ENCODE results near the gene LSM12. TPM values are rescaled to one million over a fixed set of nuclear protein-coding genes. Genes with fewer than 3 reads are reported as not detected.

LSM12 gene
- polyA plus RNA-seq, 1 of the 3 experiments (the other 2 are of a cell fraction), result 26.6 TPM

DNA sequence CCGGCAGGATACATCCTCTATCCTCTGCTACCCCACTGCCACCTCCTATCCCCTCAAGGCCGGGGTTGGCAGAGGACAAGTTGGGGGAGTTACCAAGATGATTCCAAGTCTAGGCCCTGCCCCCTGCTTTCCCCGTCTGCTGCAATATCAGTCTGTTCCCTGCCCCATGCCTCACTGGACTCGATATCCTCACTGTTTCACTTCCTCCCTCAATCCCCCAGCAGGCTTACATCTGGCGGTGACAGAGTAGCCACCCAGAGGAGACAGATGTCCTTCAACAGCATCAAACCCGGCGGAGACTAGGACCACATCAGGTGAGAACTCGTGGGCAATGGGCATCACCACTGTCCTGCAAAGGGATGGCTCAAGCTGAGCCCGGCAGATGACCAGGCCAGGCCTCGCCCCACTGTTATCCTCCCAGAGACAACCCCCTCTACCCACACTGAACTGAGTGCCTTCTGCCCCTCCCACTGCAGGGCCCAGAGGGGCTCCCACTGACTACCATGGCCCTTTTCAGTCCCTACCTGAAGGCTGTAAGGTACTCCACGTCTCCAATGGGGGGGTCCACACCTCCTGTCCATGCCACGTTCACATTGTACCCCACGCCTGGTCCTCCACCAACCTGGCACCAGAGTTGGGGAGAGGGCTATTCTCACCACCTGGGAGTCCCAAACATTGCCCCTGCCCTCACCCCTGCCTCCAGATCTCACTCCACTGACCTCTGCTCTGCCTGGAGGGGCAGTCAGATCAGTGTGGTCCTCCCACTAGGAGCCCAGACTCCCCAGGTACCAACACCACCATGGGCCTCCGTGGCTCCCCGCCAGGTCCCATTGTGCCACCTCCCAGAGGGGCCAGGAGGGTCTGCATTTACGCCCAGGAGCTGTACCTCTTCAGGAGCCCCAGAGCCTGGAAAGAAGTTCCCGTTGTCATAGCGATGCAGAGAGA lies 13.7 kb upstream of the LSM12 start (continued):
- TF ChIP-seq, protein P1, sequence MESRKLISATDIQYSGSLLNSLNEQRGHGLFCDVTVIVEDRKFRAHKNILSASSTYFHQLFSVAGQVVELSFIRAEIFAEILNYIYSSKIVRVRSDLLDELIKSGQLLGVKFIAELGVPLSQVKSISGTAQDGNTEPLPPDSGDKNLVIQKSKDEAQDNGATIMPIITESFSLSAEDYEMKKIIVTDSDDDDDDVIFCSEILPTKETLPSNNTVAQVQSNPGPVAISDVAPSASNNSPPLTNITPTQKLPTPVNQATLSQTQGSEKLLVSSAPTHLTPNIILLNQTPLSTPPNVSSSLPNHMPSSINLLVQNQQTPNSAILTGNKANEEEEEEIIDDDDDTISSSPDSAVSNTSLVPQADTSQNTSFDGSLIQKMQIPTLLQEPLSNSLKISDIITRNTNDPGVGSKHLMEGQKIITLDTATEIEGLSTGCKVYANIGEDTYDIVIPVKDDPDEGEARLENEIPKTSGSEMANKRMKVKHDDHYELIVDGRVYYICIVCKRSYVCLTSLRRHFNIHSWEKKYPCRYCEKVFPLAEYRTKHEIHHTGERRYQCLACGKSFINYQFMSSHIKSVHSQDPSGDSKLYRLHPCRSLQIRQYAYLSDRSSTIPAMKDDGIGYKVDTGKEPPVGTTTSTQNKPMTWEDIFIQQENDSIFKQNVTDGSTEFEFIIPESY (IDR thresholded peaks at IDR 0.05; ENCODE audit: borderline replicate concordance, low read depth), result no peak
- no peak for TF ChIP-seq SMC3 (IDR thresholded peaks at IDR 0.05; ENCODE audit: low read depth, low read length)
- TF ChIP-seq TEAD4 (IDR thresholded peaks at IDR 0.05; ENCODE audit: borderline replicate concordance, insufficient read depth), result no peak
- TF ChIP-seq RCOR1 (IDR thresholded peaks at IDR 0.05; ENCODE audit: low read length), result no peak
- no peak for TF ChIP-seq TAF1 (IDR thresholded peaks at IDR 0.05; ENCODE audit: borderline replicate concordance, low read depth, low read length)
- no peak for TF ChIP-seq GATA2 (CRISPR knock-in tag; IDR thresholded peaks at IDR 0.05)

DNA sequence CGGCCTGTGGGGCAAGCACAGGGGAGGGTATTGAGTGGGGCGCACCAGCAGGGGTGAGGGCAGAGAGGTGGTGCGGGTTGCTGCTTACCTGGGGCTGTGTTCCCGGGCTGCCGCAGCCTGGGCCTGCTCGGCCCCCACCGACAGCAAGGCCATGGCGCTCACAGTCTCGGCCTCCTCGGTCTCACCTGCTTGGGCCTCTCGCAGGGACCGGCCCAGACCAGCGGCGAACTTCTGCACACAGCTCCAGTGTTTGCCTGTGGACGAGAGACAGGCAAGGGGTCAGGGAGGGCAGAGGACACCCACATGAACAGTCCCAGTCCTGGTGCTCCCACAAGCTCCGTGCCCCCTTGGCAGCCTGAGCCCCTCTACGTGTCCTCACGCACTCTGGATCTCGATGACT lies 11.9 kb upstream of the LSM12 start:
- Histone ChIP-seq H3K9me3 (no peaks in the 10 kb centered on the region), H3K9ac (no peak overlapping the region), H4K20me1 (ENCODE audit: insufficient read depth) (no peaks in the 10 kb centered on the region), H3K79me2 (ENCODE audit: insufficient read depth) (peaks cover 15% of the 10 kb centered on the region), H3K4me2 (no peak overlapping the region), H3K36me3 (replicated peaks in 1 of 2; ENCODE audit: control insufficient read depth in 1 of 2, insufficient read depth in 2 of 2, low read length in 1 of 2) (peaks cover 16 to 62% of the 10 kb centered on the region in 2 experiments), H3K27ac (ENCODE audit: low read depth in 2 of 2, low read length in 1 of 2) (no peak overlapping the region), H3K9me2 (no peaks in the 10 kb centered on the region), H3K4me1 (ENCODE audit: control insufficient read depth in 1 of 2, insufficient read depth in 2 of 2, low read depth in 1 of 2, low read length in 1 of 2) (no peaks in the 10 kb centered on the region; a peak in 1 of 4 replicates), H3K4me3 (ENCODE audit: low read depth in 2 of 2, low read length in 1 of 2) (no peak overlapping the region), H3K27me3 (ENCODE audit: insufficient read depth) (no peaks in the 10 kb centered on the region), H2AFZ (ENCODE audit: low read depth) (no peak overlapping the region), H3F3A (replicated peaks; ENCODE audit: insufficient read depth) (peaks cover 2% of the 10 kb centered on the region)
- 95% methylated on average over 6 of the region's 19 CpGs for WGBS (ENCODE audit: low lambda C conversion rate)
- CTCF ChIA-PET, result interaction anchor here (0.6 to 1.5 kb wide), 2 partner anchors 10 to 15 kb away, joined by 3 to 4 read pairs; no protein-coding TSS in a partner anchor
- TF ChIP-seq POLR2AphosphoS5 (IDR thresholded peaks at IDR 0.05; ENCODE audit: low read depth, low read length) (no peak), GABPA (IDR thresholded peaks at IDR 0.05; ENCODE audit: low read depth) (no peak), YY1 (IDR thresholded peaks at IDR 0.05; ENCODE audit: low read depth) (no peak)
- TF ChIP-seq, protein P2, sequence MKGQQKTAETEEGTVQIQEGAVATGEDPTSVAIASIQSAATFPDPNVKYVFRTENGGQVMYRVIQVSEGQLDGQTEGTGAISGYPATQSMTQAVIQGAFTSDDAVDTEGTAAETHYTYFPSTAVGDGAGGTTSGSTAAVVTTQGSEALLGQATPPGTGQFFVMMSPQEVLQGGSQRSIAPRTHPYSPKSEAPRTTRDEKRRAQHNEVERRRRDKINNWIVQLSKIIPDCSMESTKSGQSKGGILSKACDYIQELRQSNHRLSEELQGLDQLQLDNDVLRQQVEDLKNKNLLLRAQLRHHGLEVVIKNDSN (IDR thresholded peaks at IDR 0.05; ENCODE audit: borderline replicate concordance, low read depth), result no peak
- no peak for DNase-seq
- POLR2A ChIA-PET, result no interaction called here

DNA sequence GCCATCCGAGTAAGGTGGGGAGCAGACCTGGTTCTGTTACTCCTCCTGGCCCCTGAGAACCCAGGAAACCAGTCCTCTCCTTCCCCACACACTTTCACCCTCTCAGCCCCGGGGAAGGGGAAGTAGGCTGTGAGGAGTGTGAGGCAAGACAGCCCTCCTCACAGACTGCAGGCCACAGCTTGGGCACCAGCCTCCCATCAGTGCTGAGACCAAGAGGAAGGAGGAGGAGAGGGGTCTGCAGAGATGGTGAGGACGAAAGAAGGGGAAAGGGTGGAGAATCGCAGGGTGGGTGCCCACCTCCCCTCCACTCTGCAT lies 11.1 kb upstream of the LSM12 start:
- Histone ChIP-seq H2AFZ (ENCODE audit: low read depth) (no peak overlapping the region), H3F3A (replicated peaks; ENCODE audit: insufficient read depth) (no peaks in the 10 kb centered on the region), H3K4me2 (no peak overlapping the region), H3K9ac (no peak overlapping the region), H3K9me3 (no peaks in the 10 kb centered on the region), H3K4me1 (ENCODE audit: control insufficient read depth in 1 of 2, insufficient read depth in 2 of 2, low read depth in 1 of 2, low read length in 1 of 2) (peaks cover 0 to 3% of the 10 kb centered on the region in 2 experiments; a peak in 1 of 4 replicates), H3K4me3 (ENCODE audit: low read depth in 2 of 2, low read length in 1 of 2) (no peak overlapping the region), H3K79me2 (ENCODE audit: insufficient read depth) (peaks cover 24% of the 10 kb centered on the region), H3K36me3 (replicated peaks in 1 of 2; ENCODE audit: control insufficient read depth in 1 of 2, insufficient read depth in 2 of 2, low read length in 1 of 2) (peaks cover 16 to 58% of the 10 kb centered on the region in 2 experiments), H3K9me2 (no peaks in the 10 kb centered on the region), H4K20me1 (ENCODE audit: insufficient read depth) (no peaks in the 10 kb centered on the region), H3K27ac (ENCODE audit: low read depth in 2 of 2, low read length in 1 of 2) (no peak overlapping the region; a peak in 1 of 4 replicates), H3K27me3 (ENCODE audit: insufficient read depth) (no peaks in the 10 kb centered on the region)
- CTCF ChIA-PET, result interaction anchor here (0.9 kb wide), 1 partner anchor 38 kb away, joined by 3 read pairs; no protein-coding TSS in a partner anchor
- DNase-seq, result no peak
- WGBS (ENCODE audit: low lambda C conversion rate), result 71% methylated on average over 4 of the region's 4 CpGs
- POLR2A ChIA-PET, result no interaction called here
- no peak for TF ChIP-seq TAF1 (IDR thresholded peaks at IDR 0.05; ENCODE audit: borderline replicate concordance, low read depth, low read length)
- TF ChIP-seq, protein P3, sequence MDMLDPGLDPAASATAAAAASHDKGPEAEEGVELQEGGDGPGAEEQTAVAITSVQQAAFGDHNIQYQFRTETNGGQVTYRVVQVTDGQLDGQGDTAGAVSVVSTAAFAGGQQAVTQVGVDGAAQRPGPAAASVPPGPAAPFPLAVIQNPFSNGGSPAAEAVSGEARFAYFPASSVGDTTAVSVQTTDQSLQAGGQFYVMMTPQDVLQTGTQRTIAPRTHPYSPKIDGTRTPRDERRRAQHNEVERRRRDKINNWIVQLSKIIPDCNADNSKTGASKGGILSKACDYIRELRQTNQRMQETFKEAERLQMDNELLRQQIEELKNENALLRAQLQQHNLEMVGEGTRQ (IDR thresholded peaks at IDR 0.05; ENCODE audit: borderline replicate concordance, low read depth, low read length), result no peak
- no peak for TF ChIP-seq CHD2 (IDR thresholded peaks at IDR 0.05; ENCODE audit: low read length, partially characterized antibody)
- TF ChIP-seq FOSL2 (IDR thresholded peaks at IDR 0.05; ENCODE audit: borderline replicate concordance, low read depth), result no peak
- no peak for TF ChIP-seq RFX5 (IDR thresholded peaks at IDR 0.05; ENCODE audit: low read length)
- TF ChIP-seq GATA2 (CRISPR knock-in tag; IDR thresholded peaks at IDR 0.05), result no peak
- TF ChIP-seq, protein P4, sequence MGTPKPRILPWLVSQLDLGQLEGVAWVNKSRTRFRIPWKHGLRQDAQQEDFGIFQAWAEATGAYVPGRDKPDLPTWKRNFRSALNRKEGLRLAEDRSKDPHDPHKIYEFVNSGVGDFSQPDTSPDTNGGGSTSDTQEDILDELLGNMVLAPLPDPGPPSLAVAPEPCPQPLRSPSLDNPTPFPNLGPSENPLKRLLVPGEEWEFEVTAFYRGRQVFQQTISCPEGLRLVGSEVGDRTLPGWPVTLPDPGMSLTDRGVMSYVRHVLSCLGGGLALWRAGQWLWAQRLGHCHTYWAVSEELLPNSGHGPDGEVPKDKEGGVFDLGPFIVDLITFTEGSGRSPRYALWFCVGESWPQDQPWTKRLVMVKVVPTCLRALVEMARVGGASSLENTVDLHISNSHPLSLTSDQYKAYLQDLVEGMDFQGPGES (IDR thresholded peaks at IDR 0.05; ENCODE audit: low read depth, low read length), result no peak
- no peak for TF ChIP-seq SIN3A (IDR thresholded peaks at IDR 0.05; ENCODE audit: borderline replicate concordance, low read depth, low read length)
